HG03520 (cell line): ENCODE data around the gene ANO7.
A peak's percentile ranks its signal among the peaks of the same experiment; 100 is the strongest.

ENCODE experiments used
- ATAC-seq: cut with Tn5 transposase; IDR thresholded peaks from one replicate; pipeline ENCODE4 v1.9.1; 2021; ENCODE audit warnings: mild to moderate bottlenecking, moderate library complexity; ENCODE audit not compliant: unreplicated experiment

ANO7 gene, protein sequence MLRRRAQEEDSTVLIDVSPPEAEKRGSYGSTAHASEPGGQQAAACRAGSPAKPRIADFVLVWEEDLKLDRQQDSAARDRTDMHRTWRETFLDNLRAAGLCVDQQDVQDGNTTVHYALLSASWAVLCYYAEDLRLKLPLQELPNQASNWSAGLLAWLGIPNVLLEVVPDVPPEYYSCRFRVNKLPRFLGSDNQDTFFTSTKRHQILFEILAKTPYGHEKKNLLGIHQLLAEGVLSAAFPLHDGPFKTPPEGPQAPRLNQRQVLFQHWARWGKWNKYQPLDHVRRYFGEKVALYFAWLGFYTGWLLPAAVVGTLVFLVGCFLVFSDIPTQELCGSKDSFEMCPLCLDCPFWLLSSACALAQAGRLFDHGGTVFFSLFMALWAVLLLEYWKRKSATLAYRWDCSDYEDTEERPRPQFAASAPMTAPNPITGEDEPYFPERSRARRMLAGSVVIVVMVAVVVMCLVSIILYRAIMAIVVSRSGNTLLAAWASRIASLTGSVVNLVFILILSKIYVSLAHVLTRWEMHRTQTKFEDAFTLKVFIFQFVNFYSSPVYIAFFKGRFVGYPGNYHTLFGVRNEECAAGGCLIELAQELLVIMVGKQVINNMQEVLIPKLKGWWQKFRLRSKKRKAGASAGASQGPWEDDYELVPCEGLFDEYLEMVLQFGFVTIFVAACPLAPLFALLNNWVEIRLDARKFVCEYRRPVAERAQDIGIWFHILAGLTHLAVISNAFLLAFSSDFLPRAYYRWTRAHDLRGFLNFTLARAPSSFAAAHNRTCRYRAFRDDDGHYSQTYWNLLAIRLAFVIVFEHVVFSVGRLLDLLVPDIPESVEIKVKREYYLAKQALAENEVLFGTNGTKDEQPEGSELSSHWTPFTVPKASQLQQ

GRCh38 chr2:241188361-241189092 is at the start of gene ANO7:
Gene ANO7, plus strand, starts transcription at chr2:241188677. Its CDS starts 1,387 bp downstream, at chr2:241190064.
- no peak for ATAC-seq

DNA sequence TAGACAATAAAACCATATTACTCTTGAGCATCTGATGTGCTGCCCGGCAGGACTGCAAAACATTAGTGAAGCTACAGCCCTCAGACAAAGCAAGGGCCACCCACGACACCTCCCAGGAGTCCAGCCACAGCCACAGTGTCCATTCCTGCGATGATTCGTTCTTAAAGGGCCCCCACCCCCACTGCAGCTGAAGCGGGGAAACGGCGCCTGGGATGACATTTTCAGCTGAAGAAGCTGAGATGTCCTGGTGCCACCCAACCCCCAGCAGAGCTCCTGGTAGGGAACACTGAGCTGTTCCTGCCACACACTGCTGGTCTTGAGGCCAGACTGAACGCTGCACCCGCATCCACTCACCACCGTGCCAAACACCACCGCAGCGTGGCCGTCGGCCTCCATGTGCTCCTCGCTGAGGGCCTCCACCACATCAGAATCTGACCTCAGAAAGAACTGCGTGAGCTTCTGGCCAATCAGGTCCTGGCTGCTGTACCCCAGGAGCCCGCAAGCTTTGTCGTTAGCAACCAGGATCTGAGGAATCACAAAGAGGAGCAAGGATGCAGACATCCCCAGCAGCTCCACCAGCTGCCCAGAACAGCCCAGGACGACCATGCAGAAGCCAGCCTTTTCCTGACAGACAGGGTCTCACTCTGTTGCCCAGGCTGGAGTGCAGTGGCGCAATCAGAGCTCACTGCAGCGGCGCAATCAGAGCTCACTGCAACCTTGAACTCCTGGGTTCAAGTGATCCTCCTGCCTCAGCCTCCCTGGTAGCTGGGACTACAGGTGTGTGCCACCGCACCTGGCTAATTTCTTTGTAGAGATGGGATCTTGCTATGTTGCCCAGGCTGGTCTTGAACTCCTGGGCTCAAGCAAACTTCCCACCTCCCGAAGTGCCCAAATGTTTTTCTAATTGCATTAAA is 48.7 kb upstream of the ANO7 start:
- no peak for ATAC-seq

DNA sequence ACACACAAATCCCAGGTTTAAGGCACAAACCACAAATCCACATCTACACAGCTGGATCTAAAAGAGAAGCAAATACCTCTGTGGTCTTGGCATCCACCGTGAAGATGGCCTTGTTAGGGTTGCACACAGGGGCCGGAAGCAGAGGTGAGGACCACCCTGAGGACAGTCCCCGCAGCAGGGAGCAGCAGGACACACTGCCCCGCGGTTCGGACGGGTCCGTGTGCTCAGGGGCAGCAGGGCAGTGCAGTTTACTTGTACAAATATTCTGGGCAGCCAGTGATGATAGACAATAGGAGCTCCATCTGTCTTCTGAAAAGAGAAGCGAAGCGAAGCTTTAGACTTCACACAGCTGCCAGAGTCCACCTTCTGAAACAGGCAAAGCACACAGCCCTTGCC is 48.0 kb upstream of the ANO7 start:
- ATAC-seq: no peak

DNA sequence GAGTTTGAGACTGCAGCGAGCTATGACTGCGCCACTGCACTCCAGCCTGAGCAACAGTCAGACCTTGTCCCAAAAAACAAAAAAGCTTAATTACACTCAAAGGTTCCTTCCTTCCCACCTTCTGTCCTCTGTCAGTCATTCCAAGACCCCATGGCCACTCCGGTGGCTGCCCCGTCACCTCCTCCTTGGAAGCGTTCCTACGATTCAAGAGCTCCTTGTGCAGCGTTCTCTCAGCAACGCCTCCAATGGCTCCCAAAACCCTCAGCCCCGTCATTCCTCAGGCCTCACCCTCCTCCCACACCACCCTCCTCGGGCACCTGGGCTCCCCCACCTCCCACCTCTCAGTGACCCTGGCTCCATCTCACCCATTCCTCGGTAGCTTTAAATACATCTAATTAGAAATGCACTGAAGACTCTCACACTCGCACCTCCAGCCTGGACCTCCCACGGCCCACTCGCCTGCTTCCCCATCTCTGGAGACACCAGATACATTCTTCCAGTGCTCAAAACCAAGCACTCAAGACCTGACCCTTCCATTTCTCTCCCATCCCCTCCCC is 47.2 kb upstream of the ANO7 start:
- no peak for ATAC-seq

DNA sequence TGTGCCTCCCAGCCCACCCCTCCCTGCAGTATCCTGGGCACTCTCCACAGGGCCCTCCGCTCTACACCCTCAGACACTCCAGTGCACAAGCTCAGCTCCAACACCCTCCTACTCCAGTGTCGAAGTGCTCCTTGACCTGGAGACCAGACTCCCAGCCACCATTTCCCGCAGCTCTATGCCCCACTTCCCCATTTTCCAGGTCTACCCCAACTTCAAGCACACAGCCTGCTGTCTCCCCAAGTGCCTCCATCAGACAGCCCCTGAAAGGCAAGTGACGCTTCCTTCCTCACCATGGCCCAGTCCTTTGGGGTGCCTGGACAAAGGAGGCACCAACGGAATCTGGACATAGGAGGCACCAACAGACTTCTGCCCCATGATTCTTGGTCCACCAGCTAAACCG is 46.4 kb upstream of the ANO7 start:
- ATAC-seq: no peak

- no peak for ATAC-seq
Measured at GRCh38 chr2:241142593-241142992, 45.9 kb upstream of the ANO7 start.

DNA sequence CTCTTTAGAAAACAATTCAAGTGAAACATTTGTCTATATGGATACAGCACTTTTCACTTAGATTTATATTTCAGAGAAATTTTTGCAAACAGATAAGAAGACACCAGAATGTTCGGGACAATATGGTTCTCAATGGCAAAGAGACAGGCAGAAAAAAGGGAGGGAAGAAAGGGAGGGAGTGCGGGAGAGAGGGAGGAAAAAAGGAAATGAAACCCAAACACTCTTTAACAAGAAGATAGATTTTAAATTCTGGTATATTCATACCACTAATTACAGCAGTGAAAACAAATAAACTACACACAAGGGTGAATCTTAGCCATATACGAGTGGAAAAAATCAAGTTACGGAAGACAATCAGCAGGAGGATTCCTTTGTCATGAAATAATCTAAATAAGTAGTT is 42.2 kb upstream of the ANO7 start:
- ATAC-seq: no peak

DNA sequence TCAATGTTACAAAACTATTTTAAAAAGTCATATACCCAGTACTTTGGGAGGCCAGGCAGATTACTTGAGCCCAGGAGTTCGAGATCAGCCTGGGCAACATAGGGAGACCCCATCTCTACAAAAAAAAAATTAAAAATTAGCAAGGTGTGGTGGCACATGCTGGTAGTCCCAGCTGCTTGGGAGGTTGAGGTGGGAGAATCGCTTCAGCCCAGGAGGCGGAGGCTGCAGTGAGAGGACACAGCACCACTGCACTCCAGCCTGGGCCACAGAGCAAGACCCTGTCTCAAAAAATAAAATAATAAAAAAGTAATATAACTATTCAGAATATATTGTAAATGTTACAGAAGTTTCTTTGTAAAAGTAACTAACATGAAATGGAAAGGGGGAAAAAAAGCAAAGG is 41.1 kb upstream of the ANO7 start:
- ATAC-seq: no peak

- no peak for ATAC-seq
Measured at GRCh38 chr2:241148239-241148638, 40.2 kb upstream of the ANO7 start.

GRCh38 chr2:241148891-241149674 is 39.4 kb upstream of the ANO7 start, which contains the start of gene PASK:
Gene PASK, minus strand, starts transcription at chr2:241149472. Its CDS starts 6,440 bp downstream, at chr2:241143032.
- peak; percentile 73 for ATAC-seq

- peak; percentile 4 for ATAC-seq
Measured at GRCh38 chr2:241149675-241149924, 38.9 kb upstream of the ANO7 start.

GRCh38 chr2:241149925-241150659 is 38.4 kb upstream of the ANO7 start, which contains the start of gene PPP1R7:
Gene PPP1R7, plus strand, starts transcription at chr2:241150467. Its CDS starts 29 bp downstream, at chr2:241150496.
- peak; percentile 72 for ATAC-seq

- no peak for ATAC-seq
Measured at GRCh38 chr2:241150660-241151530, 37.6 kb upstream of the ANO7 start.

DNA sequence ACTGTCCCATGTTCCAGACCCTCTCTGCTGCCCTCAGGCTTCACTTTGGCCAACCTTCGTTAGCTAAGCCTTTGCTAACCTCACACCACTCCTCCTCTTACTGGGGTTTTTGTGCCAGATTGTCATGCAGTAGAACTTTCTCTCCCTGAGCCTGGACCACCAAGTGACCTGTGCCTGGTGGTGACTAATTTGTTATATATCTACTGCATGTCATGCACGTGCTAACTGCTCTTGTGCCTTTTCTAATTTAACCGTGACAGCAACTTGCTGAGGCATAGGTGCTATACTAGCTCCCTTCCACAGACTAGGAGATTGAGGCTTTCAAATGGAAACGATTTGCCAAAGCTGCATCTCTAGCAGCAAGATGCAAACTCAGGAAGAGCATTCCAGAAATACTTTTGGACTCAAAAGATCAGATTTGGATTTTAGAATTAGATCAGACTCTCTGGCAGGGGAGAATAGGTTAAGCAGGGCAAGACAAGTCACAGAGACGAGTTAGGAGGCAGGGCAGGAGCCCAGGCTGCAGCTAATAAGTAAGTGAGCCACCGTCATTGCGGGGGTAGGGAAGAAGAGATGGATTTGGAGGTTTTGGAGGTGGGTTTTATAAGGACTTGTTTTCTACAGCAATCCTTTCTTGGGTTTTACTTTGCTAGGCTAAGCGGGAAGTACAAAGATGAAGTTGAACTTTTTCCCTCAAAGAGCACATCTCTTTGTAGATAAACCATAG is 36.4 kb upstream of the ANO7 start:
- no peak for ATAC-seq

DNA sequence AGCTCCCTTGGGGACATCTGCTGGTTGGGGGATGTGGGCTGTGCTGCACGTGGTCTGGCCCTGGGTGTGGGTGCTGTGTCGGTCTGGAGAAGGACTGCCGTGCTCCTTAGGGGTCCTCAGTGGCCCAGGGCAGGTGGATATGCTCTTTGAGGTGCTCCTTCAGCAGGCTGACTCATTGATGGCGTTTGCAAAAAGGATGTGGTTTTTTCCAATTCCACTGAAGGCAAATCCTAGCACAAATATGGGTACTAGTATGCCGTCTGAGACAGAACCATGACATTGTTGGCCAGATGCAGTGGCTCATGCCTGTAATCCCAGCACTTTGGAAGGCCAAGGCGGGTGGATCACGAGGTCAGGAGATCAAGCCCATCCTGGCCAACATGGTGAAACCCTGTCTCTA is 34.9 kb upstream of the ANO7 start:
- ATAC-seq: no peak

DNA sequence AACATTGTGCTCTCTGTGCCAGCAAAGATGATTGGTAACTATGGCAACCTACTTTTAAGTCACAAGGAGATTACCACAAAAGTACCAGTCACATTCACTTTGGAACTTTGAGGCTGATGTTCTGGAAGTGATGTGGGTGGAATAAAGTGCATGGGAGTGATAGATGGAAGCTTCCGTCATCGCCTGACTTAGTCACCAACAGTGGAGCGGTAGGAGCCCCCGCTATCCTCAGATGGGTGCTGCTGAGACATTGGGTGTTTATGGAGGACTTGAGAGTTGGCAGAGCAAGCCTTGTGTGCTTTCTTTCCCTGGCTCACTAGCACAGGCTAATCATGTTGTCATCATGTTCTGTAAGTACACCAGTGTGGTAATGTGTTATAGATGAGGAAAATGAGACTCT is 33.6 kb upstream of the ANO7 start:
- no peak for ATAC-seq

DNA sequence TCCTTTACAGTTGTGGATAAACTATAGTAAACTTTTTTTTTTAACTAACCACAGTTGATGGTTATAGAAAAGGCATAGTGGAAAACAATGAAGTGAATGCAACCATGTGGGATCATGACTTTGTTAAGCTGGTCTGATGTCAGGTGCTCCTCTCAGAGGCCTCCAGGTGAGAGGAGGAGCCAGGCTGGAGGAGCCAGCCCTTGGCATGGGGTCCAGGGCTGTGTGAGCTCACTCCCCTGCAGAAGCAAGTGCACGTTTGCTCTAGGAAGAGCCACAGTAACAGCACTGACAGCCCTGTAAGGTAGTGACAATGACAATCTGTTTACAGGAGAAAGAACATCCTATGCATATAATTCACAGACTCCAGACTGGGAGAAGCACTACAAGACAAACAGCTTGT is 32.5 kb upstream of the ANO7 start:
- ATAC-seq: no peak
